ENCODE data around the gene LMOD2.

DNA sequence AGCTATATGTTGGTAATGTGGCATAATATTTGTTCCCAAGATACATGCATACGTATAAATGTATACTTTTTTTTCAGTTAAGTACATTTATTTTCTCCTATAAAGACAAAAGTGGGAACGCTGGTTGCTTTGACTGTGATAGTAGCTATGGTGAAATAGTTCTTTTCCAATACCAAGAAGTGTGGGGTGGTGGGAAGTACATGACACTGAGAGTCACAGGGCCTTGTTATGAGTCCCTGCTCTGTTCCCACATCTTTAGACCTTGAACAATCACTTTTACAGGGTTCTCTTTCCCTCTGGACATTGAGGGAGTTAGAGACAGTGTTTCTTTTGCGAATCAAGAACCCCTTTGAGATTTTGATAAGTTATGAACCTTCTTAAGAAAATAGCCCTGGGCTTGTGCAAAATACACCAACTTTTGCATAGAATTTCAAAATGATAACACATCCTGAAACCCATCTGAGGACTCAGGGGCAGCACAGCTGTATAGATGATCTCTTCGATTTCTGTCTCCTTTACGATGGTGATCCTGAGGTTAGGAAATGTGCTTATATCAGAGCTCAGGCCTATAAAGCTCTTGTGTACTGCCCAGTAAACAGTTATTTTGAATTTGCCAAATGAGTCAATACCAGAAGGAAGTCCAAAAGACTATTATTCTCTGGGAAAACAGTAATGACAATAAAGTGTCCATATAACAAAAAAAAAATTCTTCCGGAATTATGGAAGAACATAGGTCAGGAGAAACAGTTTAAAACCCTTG is 1.1 kb downstream of the LMOD2 start:
- TF ChIP-seq, protein P1, sequence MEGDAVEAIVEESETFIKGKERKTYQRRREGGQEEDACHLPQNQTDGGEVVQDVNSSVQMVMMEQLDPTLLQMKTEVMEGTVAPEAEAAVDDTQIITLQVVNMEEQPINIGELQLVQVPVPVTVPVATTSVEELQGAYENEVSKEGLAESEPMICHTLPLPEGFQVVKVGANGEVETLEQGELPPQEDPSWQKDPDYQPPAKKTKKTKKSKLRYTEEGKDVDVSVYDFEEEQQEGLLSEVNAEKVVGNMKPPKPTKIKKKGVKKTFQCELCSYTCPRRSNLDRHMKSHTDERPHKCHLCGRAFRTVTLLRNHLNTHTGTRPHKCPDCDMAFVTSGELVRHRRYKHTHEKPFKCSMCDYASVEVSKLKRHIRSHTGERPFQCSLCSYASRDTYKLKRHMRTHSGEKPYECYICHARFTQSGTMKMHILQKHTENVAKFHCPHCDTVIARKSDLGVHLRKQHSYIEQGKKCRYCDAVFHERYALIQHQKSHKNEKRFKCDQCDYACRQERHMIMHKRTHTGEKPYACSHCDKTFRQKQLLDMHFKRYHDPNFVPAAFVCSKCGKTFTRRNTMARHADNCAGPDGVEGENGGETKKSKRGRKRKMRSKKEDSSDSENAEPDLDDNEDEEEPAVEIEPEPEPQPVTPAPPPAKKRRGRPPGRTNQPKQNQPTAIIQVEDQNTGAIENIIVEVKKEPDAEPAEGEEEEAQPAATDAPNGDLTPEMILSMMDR (conservative IDR thresholded peaks at IDR 0.05; ENCODE audit: low read length), result no peak
- no peak for TF ChIP-seq EZH2phosphoT487 (IDR thresholded peaks at IDR 0.05; ENCODE audit: borderline replicate concordance)
